MM.1S (cell line): ENCODE data around the gene SNN.

Experiments used
- EZH2 ChIP-seq: fragments of 300-600 bp; sonication (generic); optimal IDR thresholded peaks from 2 replicates; pipeline ENCODE3; 2017; ENCODE audit warnings: low read depth, mild to moderate bottlenecking, antibody characterized with exemption, low read length, mixed read lengths
- EZH2phosphoT487 ChIP-seq: fragments of 300-600 bp; sonication (generic); IDR thresholded peaks from 2 replicates; pipeline ENCODE4 v1.6.1; 2018; ENCODE audit warnings: antibody characterized with exemption, low read length
- TF ChIP-seq, protein P1 (sequence below): fragments of 300-600 bp; sonication (generic); IDR thresholded peaks from 2 replicates; pipeline ENCODE4 v1.5.1; 2016; ENCODE audit warnings: antibody characterized with exemption, low read length, mixed read lengths

DNA sequence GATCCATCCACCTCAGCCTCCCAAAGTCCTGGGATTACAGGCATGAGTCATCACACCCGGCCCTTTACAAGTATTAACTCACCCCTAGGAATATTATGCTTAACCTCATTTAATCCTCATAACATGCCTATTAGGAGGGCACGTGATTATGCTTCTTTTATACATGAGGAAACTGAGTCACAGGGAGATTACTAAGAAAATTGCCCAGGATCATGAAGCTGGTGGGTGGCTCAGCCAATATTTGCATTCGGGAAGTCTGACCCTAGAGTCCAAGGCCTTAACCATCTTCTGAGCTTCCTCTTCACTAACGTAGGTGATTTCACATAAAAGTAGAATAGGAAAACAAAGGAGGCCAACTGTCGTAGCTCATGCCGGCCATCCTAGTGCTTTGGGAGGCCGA is 19.0 kb upstream of the SNN start:
- TF ChIP-seq, protein P1, sequence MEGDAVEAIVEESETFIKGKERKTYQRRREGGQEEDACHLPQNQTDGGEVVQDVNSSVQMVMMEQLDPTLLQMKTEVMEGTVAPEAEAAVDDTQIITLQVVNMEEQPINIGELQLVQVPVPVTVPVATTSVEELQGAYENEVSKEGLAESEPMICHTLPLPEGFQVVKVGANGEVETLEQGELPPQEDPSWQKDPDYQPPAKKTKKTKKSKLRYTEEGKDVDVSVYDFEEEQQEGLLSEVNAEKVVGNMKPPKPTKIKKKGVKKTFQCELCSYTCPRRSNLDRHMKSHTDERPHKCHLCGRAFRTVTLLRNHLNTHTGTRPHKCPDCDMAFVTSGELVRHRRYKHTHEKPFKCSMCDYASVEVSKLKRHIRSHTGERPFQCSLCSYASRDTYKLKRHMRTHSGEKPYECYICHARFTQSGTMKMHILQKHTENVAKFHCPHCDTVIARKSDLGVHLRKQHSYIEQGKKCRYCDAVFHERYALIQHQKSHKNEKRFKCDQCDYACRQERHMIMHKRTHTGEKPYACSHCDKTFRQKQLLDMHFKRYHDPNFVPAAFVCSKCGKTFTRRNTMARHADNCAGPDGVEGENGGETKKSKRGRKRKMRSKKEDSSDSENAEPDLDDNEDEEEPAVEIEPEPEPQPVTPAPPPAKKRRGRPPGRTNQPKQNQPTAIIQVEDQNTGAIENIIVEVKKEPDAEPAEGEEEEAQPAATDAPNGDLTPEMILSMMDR: no peak
- TF ChIP-seq EZH2 (no peak), EZH2phosphoT487 (no peak)
